Naive B cell (primary cell): ENCODE measurements around the gene TTLL11. TPM values are rescaled to one million over a fixed set of nuclear protein-coding genes. Genes with fewer than 3 reads are reported as not detected.

Experiments used
- ATAC-seq, 2 donors: fragments of 150-1000 bp; cut with Tn5 transposase; 2 replicates each; pipeline ENCODE4 v1.10.0; 2021; ENCODE audit warnings: low read depth in 2 of 2, mild to moderate bottlenecking in 2 of 2, moderate library complexity in 2 of 2
- DNase-seq: peaks from one replicate; pipeline ENCODE4 v3.0.0; 2022
- H3K27ac Mint-ChIP-seq, 6 donors: one replicate each; pipeline ENCODE4 v1.8.0; 2020 to 2022; ENCODE audit warnings: mild to moderate bottlenecking in 6 of 6, mixed read lengths in 6 of 6, moderate library complexity in 5 of 6, inconsistent platforms in 2 of 6
- H3K27me3 Mint-ChIP-seq, 3 donors: one replicate each; pipeline ENCODE4 v1.8.0; 2021 to 2022; ENCODE audit warnings: mixed read lengths in 3 of 3, mild to moderate bottlenecking in 1 of 3
- H3K36me3 Mint-ChIP-seq, 2 donors: one replicate each; pipeline ENCODE4 v1.8.0; 2020 to 2022; ENCODE audit warnings: mixed read lengths in 2 of 2, inconsistent platforms in 1 of 2, mild to moderate bottlenecking in 1 of 2
- H3K4me1 Mint-ChIP-seq, 3 donors: one replicate each; pipeline ENCODE4 v1.8.0; 2020 to 2022; ENCODE audit warnings: mixed read lengths in 3 of 3, inconsistent platforms in 1 of 3, mild to moderate bottlenecking in 1 of 3, moderate library complexity in 1 of 3
- H3K4me3 Mint-ChIP-seq, 8 donors: one replicate each; pipeline ENCODE4 v1.8.0; 2020 to 2022; ENCODE audit warnings: mild to moderate bottlenecking in 8 of 8, mixed read lengths in 8 of 8, moderate library complexity in 8 of 8, inconsistent platforms in 2 of 8
- H3K9me3 Mint-ChIP-seq, 7 donors: one replicate each; pipeline ENCODE4 v1.8.0; 2020 to 2022; ENCODE audit warnings: mixed read lengths in 7 of 7, mild to moderate bottlenecking in 5 of 7, inconsistent platforms in 2 of 7, moderate library complexity in 1 of 7
- polyA plus RNA-seq, 6 donors: library from polyadenylated mRNA; unstranded; fragments of 300-500 nt; fragmentation: Illumina TruSeq; gene quantifications; one replicate each; pipeline ENCODE4 v1.2.3, GENCODE V29; 2021; ENCODE audit warnings: low read depth in 6 of 6

The TTLL11 gene
- polyA plus RNA-seq, 6 donors from 2014 or later: 3.3 to 10.9 (median 5.1) TPM

DNA sequence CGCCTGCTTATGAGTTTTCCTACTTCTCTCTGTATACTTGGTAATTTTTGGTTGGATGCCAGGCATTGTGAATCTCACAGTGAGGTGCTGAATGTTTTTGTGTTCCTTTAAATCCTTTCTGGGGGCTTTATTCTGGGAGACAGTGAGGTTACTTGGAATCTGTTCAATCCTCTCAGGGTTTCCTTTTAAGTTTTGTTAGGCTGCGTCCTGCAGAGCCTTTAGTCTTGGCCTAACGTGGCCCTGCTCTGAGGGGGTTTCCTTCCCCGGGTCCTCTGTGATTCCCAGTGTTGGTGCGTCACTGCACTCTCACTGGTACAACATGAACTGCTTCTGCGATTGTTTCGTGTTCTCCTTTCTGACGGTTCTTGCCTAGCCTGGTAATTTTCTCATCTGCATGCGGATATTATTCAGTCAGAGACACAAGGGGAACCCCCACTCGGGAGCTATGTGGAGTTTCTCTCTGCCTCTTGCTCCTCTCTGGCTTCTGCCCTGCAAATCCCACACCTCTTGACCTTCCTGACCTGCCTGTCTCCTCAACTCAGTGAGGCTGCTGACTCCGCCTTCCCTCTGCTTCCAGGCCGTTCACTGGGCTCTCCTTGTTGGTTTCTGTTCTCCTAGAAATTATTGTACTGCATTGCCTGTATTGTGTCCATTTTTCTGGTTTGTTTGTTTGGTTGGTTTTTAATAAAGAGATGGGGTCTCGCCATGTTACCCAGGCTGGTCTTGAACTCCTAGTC, 313.6 kb downstream of the TTLL11 start:
- Mint-ChIP-seq H3K27me3 (peaks cover 0 to 10% (median 6%) of the 10 kb centered on the region in 3 donors), H3K4me1 (peaks cover 0 to 5% (median 0%) of the 10 kb centered on the region in 3 donors), H3K9me3 (peaks cover 0 to 18% (median 7%) of the 10 kb centered on the region in 7 donors), H3K36me3 (peaks cover 0 to 13% of the 10 kb centered on the region in 2 donors), H3K27ac (no peak overlapping the region), H3K4me3 (no peak overlapping the region)
- no peak for DNase-seq
- ATAC-seq: no peak

DNA sequence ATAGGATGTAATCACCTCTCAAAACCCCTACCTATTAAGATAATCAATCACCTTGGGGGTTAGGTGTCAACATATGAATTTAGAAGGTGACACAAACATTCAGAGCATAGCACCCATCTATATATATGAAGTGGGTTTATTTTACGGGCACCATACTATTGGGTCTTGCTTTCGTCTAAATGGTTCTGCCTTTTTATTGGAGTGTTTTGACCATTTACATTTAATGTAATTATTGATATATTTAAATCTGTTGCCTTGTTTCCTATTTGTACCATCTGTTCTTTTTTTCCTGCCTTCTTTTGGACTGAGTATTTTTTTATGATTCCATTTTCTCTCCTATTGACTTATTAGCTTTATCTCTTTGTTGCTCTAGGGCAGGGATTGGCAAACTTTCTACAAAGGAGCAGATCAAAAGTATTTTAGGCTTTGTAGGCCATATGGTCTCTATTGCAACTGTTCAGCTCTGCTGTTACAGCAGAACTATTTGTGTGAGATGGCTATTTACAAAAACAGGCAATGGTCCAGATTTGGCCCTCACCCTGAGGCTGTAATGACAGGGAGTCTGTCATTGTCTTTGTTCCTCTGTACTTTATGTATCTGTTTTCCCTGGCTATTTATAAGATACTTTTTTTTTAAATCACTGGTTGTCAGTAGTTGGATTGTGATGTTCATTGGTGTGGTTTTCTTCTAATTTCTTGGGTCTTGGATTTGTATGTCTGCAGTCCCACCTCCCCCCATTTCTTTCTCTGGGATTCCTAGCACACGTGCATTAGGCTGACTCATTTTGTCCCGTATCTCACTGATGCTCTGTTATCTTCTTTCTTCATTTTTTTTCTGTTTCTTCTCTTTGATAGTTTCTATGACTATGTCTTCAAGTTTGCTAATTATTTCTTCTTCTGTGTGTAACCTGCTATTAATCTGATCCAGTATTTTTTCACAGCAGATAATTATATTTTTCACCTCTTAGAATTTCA, 314.6 kb downstream of the TTLL11 start:
- no peak overlapping the region for H3K4me3 Mint-ChIP-seq

DNA sequence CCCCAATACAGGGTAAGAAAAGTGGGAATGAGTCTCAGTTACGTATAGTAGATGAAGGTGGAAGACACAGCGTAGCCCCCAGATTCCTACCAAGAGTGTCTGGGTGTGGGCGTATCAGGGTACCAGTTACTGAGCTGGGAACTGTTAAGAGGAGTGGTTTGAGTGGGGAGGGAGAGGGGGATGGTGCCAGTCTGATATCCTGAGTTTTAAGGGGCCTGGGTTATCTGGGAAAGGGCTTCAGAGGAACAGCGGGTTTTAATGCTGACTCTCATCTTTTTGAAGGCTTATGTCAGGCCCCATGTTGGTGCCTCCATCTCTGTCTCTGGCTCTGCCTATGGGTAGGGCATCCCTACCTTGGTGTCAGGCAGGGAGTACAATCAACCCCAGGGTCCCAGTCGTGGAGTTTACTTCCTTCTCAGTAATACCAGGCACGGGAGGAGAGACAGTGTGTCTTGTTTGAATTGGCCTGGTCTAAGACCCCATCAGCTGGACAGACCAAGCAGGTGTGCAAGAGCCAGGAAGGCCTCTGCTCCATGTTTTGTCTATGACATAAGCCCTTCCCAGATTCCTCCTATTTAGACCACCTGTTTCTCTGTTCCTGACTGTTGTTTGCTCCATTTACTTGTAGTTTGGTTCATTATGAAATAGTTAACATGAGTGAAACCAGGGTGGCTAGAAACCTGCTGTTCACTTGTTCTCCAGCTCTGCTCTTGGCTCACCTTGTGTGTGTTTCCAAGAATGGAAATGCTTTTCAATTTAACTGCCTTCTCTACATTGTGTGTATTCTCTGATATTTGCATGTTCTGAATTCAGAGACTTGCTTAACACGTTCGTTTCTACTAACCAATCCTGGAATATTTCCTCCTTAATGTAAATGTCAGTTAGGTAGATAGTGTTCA, 316.1 kb downstream of the TTLL11 start:
- Mint-ChIP-seq H3K36me3 (peaks cover 0 to 13% of the 10 kb centered on the region in 2 donors), H3K4me3 (no peak overlapping the region), H3K27ac (peak overlapping the region in 1 of 6 donors; percentile 71), H3K9me3 (peaks cover 0 to 18% (median 7%) of the 10 kb centered on the region in 7 donors), H3K27me3 (peaks cover 0 to 10% (median 6%) of the 10 kb centered on the region in 3 donors), H3K4me1 (peaks cover 0 to 5% (median 0%) of the 10 kb centered on the region in 3 donors)
- no peak for DNase-seq
- ATAC-seq: no peak

More for the DNA sequence above, 314.6 kb downstream of the TTLL11 start:
- no peak for ATAC-seq
- peaks cover 0 to 10% (median 6%) of the 10 kb centered on the region in 3 donors for H3K27me3 Mint-ChIP-seq
- no peak for DNase-seq
- peaks cover 0 to 13% of the 10 kb centered on the region in 2 donors for H3K36me3 Mint-ChIP-seq
- H3K9me3 Mint-ChIP-seq: peaks cover 0 to 18% (median 7%) of the 10 kb centered on the region in 7 donors
- H3K4me1 Mint-ChIP-seq: peaks cover 0 to 5% (median 0%) of the 10 kb centered on the region in 3 donors
- H3K27ac Mint-ChIP-seq: no peak overlapping the region

DNA sequence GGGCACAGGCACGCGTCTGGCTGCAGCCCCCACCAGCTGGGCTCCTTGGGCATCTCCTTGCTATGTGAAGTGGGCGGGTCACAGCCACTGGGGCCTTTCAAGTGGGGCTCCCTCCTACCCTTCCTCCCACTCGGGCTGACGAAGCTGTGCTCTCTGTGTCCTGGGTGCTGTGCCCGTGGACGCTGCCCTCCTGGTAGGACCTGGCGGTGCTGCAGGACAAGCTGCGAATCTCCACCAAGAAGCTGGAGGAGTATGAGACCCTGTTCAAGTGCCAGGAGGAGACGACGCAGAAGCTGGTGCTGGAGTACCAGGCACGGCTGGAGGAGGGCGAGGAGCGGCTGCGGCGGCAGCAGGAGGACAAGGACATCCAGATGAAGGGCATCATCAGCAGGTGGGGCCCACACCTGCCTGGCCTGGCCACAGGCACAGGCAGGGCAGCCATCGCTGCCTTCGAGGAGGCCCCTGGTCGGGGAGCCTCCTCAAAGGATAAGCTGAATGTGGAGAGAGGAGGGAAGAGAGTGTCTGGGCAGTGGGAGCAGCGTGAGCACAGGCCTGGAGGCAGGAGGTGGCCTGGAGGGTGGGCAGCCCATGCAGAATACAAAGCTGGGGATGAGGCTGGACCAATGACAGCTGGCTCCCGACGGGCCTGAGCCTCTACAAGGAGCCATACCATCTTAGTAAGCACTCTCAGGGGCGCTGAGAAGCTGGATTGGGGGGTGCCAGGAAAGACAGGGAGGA, 316.9 kb downstream of the TTLL11 start:
- Mint-ChIP-seq H3K4me3 (no peak overlapping the region), H3K4me1 (peaks cover 0 to 5% (median 0%) of the 10 kb centered on the region in 3 donors), H3K9me3 (peaks cover 0 to 18% (median 7%) of the 10 kb centered on the region in 7 donors), H3K27ac (no peak overlapping the region), H3K36me3 (peaks cover 0 to 13% of the 10 kb centered on the region in 2 donors), H3K27me3 (peaks cover 0 to 7% (median 6%) of the 10 kb centered on the region in 3 donors)
- DNase-seq (no peak), ATAC-seq (no peak)

DNA sequence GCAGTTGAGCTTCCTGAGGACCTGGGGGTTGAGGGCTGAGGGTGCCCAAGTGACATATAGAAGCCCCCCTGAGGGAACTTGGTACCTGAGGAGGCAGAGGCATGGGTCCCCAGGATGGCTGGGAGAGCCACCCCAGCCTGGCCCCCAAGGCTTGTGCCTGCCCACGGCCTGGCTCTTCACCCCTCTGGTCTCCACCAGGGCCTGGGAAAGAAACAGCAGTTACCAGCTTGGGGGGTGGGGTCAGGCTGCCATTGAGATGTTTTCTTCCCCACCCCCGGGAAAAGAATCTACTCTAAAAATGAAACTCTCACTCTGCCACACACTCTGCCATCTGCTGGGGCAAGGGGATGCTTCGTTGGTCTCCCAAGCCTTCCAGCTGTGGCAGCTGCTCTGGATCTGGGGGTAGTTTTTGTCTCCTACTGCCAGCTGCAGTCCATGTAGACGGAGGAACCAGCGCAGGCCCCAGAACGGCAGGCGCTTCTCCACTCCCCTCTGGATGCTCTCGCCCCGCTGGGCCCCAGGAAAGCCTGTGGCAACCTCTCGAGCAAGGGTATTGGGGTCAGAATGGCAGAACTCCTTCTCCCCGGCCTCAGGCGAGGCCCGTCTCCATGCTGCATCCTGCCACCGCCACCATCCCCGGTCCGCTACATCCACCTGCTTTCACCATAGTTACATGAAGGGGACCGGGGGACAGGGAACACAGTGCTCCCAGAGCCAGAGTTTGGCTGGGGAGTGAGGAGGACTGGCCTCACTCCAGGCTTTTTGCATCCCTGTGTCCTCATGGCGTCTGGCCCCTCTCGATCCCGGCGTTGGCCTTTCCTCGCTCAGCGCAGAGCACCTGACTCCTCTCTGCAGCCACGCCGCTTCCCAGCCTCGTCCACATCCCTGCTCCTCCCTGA, 318.1 kb downstream of the TTLL11 start:
- ATAC-seq (no peak), DNase-seq (no peak)
- Mint-ChIP-seq H3K4me3 (no peak overlapping the region), H3K4me1 (peaks cover 0 to 5% (median 0%) of the 10 kb centered on the region in 3 donors), H3K9me3 (peaks cover 0 to 18% (median 7%) of the 10 kb centered on the region in 7 donors), H3K27ac (no peak overlapping the region), H3K36me3 (peaks cover 0 to 13% of the 10 kb centered on the region in 2 donors), H3K27me3 (peaks cover 0 to 6% (median 0%) of the 10 kb centered on the region in 3 donors)

DNA sequence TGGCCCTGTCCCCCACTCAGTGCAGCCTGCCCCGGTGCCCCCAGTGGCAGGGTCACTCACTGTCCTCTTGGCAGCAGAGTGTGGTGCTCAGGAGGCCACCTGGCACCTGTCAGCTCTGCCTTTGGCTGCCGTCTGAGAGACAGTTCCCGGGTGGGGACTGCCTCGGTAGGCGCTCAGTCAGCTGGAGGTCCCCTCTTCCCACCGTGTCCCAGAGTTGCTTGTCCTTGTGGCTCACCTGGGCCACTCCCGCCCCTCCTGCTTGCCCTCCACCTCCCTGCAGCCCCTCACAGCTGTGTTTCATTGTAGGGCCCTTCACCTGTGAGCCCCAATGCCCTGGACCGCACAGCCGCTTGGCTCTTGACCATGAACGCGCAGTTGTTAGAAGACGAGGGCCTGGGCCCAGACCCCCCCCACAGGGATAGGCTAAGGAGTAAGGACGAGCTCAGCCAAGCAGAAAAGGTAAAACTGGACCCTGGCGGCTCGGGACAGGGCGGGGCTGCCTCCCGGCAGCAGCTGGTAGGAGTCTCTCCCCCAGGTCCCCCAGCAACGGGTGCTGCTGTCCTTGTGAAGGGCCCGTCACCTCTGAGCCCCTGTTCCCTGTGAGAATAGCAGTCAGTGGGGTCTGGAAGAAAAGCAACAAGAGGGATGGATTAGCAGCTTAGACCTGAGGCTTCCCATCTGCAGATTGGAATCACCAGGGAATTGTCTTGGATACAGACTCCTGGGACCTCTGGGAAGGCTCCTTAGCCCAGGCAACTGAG, 319.0 kb downstream of the TTLL11 start:
- DNase-seq: no peak
- H3K27me3 Mint-ChIP-seq: peaks cover 0 to 6% (median 0%) of the 10 kb centered on the region in 3 donors

DNA sequence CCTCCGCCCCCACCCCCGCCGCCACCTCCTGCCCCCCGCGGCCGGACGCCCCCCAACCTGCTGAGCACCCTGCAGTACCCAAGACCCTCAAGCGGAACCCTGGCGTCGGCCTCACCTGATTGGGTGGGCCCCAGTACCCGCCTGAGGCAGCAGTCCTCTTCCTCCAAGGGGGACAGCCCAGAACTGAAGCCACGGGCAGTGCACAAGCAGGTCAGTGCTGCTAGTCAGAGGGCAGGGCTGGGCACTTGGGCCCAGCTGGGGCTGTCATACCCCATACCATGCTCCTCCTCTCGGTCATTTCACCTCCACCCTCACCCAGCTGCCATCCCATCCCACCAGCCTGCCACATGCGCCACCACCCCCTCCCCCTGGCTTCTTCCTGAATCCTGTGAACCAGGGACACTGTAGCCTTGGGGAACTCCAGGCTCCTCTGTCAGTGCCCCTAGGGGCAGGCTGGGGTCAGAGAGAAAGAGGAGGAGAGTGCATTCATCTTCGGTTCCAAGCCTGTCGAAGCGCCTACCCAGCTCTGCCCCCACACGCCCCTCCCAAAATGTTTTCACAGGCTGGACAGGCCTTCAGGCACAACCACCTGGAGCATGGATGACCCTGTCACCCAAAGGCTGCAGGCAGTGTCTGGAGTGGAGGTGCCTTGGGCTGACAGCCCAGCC, 319.7 kb downstream of the TTLL11 start:
- no peak overlapping the region for H3K27ac Mint-ChIP-seq
- DNase-seq (no peak), ATAC-seq (no peak)
- peaks cover 0 to 7% (median 2%) of the 10 kb centered on the region in 7 donors for H3K9me3 Mint-ChIP-seq
- no peak overlapping the region for H3K4me3 Mint-ChIP-seq
- peaks cover 0 to 5% (median 0%) of the 10 kb centered on the region in 3 donors for H3K4me1 Mint-ChIP-seq
- H3K27me3 Mint-ChIP-seq: peaks cover 0 to 6% (median 0%) of the 10 kb centered on the region in 3 donors
- peaks cover 0 to 4% of the 10 kb centered on the region in 2 donors for H3K36me3 Mint-ChIP-seq

More for the DNA sequence above, 319.0 kb downstream of the TTLL11 start:
- no peak for ATAC-seq
- Mint-ChIP-seq H3K27ac (no peak overlapping the region), H3K9me3 (peaks cover 0 to 14% (median 7%) of the 10 kb centered on the region in 7 donors), H3K4me1 (peaks cover 0 to 5% (median 0%) of the 10 kb centered on the region in 3 donors), H3K36me3 (peaks cover 0 to 11% of the 10 kb centered on the region in 2 donors), H3K4me3 (no peak overlapping the region)

DNA sequence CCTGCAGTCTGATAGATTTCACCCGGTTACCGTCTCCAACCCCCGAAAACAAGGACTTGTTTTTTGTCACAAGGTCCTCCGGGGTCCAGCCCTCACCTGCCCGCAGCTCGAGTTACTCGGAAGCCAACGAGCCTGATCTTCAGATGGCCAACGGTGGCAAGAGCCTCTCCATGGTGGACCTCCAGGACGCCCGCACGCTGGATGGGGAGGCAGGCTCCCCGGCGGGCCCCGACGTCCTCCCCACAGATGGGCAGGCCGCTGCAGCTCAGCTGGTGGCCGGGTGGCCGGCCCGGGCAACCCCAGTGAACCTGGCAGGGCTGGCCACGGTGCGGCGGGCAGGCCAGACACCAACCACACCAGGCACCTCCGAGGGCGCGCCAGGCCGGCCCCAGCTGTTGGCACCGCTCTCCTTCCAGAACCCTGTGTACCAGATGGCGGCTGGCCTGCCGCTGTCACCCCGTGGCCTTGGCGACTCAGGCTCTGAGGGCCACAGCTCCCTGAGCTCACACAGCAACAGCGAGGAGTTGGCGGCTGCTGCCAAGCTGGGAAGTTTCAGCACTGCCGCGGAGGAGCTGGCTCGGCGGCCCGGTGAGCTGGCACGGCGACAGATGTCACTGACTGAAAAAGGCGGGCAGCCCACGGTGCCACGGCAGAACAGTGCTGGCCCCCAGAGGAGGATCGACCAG, 320.4 kb downstream of the TTLL11 start:
- Mint-ChIP-seq H3K9me3 (peaks cover 0 to 2% (median 0%) of the 10 kb centered on the region in 7 donors), H3K36me3 (no peaks in the 10 kb centered on the region), H3K4me3 (no peak overlapping the region), H3K4me1 (peaks cover 0 to 5% (median 0%) of the 10 kb centered on the region in 3 donors), H3K27me3 (peaks cover 0 to 3% (median 0%) of the 10 kb centered on the region in 3 donors), H3K27ac (no peak overlapping the region)
- DNase-seq (no peak), ATAC-seq (no peak)
